Astrocyte of the spinal cord (primary cell): ENCODE data around the gene CCDC102A.

Experiments
- DNase-seq: peaks from one replicate; pipeline ENCODE4 v3.0.0; 2011; ENCODE audit warnings: low read depth, low spot score
- H3K4me3 ChIP-seq: 2 replicates; pipeline ENCODE4 v1.5.1; 2011; ENCODE audit warnings: low read depth, mild to moderate bottlenecking, low read length, moderate library complexity
- in situ Hi-C: cut with HindIII; loops from 2 replicates; pipeline ENCODE4 v1.10.0; 2017; ENCODE audit warnings: low sequenced_read_pairs
- TF ChIP-seq, protein P1 (sequence below): IDR thresholded peaks from 2 replicates; pipeline ENCODE4 v1.5.1; 2012; ENCODE audit warnings: low read depth, mild to moderate bottlenecking, low read length, inconsistent platforms

Gene CCDC102A

DNA sequence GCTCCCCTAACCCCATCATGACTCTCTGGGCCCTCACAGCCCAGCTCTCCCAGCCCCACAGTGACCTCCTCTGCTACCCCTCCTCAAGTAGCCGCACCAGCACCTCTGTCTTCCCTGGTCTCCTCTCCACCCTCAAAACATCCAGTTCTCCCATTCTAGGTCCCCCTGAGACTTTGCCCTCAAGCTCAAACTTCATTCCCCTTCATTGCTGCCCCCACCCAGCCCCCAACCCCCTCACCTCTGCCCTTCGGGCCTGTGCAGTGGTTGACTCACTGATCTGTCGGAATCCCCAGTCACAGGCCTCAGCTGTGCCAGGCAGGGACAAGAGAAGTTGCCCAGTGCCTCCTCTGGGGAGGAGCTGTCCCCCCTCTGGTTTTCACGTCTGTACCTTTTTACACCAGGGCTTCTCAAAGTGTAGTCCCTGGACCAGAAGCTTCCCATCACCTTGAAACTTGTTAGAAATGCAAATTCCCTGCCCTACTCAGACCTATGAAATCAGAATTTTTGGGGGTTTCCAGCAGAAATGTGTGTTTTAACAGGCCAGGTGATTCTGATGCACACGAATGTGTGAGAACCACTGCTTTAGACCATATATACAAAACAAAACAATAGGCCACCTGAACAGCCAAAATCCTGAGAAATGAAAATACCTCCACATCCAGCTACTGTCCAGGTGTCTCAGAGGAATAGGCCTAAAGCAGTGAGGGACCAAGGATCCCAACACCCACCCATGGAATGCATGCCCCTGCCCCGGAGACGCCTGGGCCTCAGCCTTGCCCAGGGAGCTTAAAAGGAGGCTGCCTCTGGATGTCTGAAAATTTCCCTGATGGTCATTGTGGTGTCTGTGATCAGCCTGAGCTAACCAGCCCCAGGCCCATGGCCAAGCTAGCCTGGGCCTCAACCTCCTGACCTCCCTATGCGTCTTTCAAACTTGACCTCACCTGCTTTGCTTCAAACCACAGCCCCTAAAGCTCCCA, 49.2 kb downstream of the CCDC102A start:
- in situ Hi-C loops, result no loop called here
- TF ChIP-seq, protein P1, sequence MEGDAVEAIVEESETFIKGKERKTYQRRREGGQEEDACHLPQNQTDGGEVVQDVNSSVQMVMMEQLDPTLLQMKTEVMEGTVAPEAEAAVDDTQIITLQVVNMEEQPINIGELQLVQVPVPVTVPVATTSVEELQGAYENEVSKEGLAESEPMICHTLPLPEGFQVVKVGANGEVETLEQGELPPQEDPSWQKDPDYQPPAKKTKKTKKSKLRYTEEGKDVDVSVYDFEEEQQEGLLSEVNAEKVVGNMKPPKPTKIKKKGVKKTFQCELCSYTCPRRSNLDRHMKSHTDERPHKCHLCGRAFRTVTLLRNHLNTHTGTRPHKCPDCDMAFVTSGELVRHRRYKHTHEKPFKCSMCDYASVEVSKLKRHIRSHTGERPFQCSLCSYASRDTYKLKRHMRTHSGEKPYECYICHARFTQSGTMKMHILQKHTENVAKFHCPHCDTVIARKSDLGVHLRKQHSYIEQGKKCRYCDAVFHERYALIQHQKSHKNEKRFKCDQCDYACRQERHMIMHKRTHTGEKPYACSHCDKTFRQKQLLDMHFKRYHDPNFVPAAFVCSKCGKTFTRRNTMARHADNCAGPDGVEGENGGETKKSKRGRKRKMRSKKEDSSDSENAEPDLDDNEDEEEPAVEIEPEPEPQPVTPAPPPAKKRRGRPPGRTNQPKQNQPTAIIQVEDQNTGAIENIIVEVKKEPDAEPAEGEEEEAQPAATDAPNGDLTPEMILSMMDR, result no peak
- H3K4me3 ChIP-seq, result peak overlapping the region; percentile 64
- no peak for DNase-seq

DNA sequence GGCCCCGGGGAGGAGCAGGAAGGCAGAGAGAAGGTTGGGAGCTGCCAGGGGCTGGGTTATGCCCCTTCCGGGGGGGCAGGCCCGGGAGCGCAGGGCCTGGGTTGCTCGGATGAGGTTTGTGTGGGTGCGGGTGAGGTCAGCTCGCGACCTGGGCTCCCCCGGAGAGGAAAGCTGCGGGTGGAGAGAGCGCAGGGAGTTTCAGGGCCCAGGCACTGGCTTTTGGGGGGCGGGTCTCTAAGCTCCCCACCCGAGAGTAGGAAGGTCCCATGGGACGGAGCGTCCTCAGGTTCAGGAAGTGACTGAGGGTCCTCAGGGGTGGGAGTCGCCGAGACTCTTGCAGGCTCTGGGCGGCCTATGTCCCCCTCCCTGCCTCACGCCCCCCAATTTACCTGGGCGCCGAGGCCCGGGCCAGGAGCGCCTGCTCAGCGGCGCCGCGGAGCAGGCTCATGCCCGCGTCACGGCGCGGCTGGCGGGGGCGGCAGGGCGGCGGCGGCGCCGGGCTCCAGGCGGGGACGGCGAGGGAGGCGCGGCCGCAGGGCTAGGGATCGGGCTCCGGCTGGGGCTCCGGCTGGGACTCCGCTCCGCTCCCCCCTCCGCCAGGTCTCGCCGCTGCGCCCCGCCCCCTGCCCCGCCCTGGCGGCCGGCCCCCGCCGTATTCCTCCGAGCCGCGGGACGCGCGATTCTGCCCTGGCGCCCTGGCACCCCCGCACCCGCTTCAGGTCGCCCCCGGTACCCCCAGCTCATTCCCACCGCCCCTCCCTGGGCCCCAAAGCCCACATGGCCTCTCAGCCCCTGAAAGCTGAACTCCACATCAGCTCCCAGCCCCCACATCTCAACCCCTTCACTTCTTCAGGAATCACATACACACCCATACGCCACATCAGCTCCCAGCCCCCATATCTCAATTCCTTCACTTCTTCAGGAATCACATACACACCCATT, 50.2 kb downstream of the CCDC102A start, which contains the start of gene DOK4:
Gene DOK4 (minus strand): TSS at position 578 of the 942 bp plus-strand sequence. CDS start 6,986 bp downstream, outside the sequence.
- peak within 1 kb of the TSS; percentile 64 for H3K4me3 ChIP-seq
- TF ChIP-seq, protein P1, result no peak
- in situ Hi-C loops, result no loop called here
- peak; percentile 39 for DNase-seq

DNA sequence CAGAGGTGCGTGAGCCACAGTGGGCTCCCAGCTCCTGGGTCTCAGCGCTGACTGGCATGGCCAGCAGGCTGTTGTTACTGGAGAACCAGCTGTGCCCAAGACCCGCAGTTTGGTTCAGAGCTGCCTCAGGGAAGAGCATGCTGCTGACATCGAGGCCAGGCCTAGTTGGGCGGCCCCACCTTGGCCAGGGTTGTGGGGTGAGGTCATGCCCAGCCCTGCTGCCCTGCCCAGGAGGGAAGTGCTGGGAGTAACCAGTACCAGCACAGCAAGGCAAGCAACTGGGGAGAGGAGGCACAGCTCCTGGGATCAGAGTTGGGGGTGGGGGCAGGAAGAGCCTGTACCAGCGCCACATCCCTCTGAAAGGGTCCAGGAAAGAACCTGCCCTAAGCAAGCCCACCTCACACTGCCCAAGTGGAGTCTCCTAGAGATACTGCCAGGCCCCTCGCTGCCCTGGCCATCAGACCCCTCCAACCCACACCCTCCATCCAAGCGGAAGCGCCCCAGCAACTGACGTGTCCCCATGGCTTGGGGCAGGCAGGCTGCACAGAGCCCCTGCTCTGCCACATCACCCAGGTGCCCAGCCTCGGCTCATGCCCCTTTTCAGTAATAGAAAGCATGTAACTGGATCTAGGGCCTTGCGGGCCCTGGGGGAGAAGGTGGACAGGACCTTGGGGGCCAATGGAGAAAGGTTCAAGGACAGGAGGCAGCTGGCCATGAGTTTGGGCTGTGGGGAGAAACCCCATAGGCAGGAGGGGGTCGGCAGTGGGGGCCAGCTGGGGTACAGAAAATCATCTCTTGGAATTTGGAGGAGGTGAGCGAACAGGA, 51.1 kb downstream of the CCDC102A start:
- H3K4me3 ChIP-seq, result peak overlapping the region; percentile 64
- DNase-seq, result no peak
- TF ChIP-seq, protein P1, result no peak
- in situ Hi-C loops, result no loop called here

DNA sequence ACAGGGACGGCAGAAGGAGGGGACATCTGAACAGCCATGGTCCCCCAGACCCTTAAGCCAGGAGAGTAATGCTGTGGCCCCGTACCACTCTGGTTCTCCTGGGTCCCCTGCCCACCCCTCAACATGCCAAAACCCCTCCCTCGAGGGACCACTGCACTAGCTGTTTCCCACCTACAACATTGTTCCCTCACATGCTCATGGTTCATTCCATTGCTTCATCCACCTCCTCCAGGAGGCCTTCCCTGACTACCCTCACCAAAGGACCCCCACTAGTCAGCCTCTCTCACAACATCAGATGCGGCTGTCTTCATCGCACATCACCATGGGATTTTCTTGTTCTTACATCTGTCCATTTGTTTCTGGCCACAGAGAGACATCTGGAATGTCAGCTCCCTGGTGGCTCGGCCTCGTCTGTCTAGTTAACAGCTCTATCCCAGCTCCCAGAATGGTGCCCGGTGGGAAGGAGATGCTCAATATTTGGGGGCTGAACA, 51.8 kb downstream of the CCDC102A start:
- in situ Hi-C loops, result no loop called here
- TF ChIP-seq, protein P1, result no peak
- no peak overlapping the region for H3K4me3 ChIP-seq
- DNase-seq, result no peak

DNA sequence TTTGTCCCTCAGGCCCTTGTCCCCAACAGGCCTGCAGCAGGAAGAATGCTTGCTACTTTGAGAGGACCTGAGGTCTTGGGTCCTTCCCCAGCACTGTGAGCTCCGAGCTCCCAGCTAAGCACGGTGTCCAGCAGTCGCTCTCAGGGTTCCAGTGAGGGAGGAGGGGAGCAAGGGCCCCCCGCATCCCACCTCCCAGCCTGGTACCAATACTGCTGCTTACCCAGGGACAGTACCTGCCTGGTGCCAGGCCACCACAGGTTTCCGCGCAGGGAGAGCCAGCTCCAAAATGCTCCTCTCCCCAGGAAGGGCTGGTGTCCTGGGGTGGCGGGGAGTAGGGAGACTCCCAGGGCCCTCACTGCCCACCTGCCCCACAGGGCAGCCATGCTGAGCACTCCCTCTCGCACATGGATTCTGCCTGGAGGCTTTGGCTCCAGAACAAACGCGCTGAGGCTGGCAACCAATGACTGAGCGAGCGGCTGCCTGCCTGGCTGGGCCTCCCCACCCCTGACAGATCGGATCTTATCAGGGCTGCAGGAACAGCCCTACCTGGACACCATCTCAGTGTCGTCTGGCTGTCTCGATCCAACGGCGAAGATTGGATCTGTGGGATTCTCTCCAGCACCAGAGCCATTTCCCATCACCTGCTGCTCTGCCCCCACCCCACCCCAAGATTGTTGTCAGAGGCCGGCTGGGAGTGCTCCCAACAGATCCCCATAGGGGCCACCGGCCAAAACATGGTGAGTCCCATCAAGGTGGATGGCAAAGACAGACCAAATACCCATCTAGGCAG, 52.5 kb downstream of the CCDC102A start:
- H3K4me3 ChIP-seq, result no peak overlapping the region
- TF ChIP-seq, protein P1, result no peak
- DNase-seq, result no peak
- in situ Hi-C loops, result no loop called here
